ENCODE data around the gene WNT11.

WNT11 gene

DNA sequence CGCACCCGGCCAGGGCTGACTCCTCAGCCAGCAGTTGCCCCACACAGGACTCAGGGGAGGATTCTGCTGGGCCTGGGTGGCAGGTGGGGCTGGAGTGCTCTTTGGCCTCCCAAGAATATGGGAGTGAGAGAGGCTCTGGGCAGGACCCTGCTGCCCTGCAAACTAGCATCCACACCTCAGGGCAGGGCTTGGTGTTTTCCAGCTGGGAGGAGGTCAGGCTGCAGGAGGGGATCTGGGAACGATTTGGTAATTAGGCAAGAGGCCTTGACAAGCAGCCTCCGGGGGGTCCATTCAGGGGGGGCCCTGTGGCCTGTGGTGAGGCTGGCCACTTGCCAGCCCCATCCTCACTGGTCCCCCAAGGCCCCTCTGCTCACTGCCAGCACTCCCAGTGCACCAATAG, 35.8 kb downstream of the WNT11 start:
- no peak for DNase-seq

DNA sequence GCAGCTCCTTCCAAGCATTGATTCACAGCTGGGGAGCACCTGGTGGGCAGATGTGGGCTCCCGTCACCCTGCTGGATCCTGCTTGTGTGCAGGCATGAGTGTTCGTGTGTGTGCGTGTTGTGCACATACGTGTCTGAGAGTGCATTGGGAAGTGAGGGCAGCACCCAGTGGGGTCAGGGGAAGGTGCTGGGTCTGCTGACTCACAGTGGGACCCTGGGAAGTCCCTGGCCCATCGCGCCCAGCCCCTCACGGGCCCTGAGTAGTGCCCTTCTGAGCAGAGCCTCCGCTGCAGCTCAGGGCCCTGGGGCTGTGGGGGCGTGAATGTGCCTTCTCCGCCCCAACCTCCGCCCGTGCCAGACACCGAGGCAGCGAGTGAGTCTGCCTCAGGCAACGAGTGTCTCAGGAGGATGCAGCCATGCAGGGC, 36.8 kb downstream of the WNT11 start:
- no peak for DNase-seq

DNA sequence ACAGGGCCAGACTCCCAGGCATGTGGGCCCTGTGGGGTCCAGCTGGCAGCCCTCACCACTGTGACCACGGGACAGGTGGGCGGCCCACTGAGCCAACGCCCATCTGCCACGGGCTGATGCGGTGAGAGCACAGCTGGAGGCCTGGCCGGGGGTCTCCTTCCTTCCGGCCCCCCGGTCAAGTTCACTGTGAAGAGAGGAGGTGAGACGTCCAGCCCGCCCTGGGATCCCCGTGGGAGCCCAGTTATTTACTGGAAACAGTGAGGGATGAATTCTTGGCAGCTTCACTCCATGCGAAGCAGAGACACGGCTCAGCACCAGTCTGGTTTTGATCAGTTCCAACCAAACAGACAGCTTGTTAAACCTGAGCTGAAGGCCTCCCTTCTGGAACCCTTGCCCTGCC, 38.7 kb downstream of the WNT11 start:
- no peak for DNase-seq

DNA sequence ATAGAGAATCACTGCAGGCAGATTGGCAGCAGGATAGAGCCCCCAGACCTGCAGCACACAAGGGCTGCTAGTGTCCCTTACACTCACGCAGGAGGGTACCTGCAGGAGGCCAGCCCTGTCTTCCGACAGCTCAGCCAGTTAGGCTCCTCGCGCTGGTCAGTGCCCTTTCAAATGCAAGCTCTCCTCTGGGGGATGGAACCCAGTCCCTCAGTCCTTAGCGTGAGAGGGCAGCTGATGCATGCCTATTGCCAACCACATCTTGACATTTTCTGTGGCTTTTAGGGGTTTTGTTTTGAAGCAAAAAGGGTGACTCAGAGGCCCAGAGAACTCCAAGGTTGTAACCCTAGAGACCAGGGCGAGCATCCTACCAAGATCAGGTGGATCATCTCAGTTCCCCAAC, 40.0 kb downstream of the WNT11 start:
- no peak for DNase-seq

DNA sequence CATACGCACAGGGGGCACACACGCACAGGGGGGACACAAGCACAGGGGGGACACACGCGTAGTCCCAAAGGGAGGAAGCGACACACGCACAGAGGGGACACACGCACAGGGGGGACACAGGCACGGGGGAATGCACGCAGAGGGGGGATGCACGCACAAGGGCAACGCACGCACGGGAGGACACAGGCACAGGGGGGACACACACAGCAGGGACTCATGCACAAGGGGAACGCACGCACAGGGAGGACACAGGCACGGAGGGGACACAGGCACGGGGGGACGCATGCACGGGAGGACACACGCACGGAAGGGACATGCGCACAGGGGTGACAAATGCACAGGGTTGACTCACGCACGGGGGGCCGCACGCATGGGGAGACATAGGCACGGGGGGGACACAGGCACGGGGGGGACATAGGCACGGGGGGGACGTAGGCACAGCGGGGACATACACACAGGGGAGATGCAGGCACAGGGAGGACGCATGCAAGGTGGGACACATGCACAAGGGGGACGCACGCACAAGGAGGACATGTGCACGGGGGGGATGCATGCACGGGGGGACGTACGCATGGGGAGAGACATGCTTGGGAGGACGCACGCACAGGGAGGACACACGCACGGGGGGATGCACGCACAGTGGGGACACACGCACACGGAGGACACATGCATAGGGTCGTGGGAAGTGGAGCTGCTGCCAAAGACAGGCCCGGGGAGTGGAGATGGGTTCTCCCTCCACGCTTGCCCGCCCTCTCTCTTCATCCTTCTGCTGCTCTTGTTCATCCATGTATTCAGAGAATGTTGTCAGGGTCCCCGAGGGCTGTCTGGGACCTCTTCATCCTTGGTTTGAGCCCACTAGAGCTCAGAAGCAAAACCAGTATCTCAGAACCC, 41.2 kb downstream of the WNT11 start:
- no peak for DNase-seq

DNA sequence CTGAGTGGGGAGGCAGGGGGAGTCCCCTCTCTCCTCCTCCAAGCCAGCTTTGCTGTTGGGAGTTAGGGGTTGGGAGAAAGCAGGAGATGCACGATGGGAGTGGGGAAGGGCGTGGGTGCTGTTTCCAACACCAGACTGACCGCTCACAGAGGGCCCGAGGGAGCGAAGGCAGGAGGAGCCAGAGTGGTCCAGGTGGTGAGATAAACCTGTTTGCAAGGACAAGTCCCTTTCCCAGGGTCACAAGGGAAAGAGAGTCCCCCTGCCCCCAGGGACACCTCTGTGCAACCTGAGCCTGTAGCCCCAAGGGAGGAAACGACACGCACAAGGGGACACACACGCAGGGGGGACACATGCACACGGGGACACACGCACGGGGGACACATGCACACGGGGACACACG, 42.2 kb downstream of the WNT11 start:
- DNase-seq: no peak

DNA sequence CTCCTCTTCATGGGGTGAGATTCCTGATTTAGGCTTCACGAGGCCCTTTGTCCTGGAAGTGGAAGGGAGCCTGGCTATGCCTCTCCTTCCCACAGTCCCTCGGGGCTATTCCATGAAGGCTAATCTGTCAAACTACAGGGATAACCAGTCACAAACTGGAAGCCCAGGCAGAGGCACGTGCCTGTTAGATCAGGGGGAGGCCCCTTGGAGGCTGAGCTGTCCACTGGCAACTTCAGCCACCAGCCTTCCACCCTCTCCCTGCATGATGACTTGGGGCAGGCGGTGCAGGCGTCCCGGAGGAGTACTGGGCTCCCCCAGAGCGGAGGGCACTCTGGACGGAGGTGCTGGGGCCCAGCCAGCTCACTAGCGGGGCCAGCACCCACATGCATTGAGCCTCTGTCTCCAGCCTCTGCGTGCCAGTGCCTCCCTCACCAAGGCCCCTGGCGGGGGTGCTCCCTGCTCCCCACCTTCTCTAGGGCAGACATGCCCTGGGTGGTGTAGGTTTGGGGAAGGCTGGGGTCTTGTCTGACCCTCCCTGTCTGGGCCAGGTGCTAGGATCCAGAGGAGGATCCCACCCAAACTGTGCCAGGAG, 42.9 kb downstream of the WNT11 start:
- DNase-seq: no peak

DNA sequence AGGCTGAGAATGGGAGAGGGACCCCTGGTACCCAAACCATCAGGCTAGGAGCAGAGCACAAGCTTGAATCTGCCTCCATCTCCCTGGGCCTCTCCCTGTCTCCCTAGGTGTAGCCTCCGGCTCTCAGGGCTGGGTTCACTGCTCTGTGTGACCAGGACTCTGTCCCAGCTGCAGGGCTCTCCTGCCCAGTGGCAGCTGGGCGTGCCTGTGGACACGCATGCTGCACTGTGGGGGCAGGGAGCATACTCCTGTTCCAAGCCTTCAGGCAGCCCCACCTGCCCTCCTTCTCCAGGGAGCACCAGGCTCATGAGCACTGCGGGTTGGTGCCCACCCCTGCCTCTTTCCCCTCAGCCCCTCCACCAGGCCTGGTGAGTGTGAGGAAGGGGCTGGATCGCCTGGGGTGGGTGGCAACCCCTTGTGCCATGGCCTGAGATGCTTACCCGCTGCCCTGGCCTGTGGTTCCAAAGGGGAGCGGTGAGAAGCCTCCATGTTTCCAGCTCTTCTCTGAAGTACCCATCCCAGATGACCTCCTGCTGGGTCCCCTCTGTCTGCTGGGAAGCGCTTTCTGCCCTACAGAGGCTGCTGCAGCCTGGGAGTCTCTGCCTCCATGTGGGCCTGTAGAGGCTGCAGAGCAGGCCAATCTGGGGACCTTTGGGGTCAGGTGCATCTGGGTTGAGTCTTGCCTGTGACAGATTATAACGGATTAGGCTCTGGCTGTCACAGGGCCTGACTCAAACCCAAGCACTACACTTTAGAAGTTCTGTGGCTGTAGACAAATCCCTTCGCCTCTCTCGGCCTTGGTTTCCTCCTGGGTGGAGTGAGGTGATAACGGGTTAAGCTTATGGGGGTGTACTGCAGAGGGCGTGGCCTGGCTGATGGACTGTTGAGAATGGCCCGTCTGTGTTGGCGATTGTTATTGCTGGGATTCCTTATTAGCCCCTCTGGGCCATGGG, 43.7 kb downstream of the WNT11 start:
- DNase-seq: no peak

DNA sequence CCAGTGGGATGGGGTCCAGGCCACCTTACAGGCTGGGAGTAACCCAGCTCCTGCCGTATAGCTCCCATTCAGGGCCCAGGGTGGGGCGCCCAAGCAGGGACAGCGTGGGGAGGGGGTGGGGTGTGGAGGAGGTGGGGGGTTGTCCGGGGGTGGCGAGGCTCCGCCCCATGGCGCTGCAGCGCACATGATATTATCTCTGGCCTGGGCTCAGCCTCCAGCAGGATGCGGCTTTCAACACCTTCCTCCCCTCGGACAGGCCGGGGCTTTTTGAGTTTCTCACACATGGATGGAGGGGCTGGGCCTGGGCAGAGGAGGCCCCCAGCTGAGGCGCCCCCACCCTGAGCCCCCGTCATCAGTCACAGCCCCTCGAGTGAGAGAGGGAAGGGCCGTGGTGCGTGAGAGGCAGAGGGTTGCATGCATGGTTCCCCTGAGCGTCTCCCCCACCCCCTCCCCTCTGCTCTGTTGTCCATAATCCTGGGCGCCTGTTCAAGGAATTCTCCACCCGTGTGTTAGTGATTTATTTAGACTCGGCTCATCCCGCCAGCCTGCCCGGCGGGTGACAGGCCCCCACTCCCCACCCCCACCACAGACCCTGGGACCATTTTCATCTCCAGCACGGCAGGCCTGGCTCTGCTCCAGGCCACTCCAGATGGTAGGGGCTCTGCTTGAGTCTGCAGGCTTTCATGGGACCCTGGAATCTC, 44.9 kb downstream of the WNT11 start:
- DNase-seq: peak; percentile 54

DNA sequence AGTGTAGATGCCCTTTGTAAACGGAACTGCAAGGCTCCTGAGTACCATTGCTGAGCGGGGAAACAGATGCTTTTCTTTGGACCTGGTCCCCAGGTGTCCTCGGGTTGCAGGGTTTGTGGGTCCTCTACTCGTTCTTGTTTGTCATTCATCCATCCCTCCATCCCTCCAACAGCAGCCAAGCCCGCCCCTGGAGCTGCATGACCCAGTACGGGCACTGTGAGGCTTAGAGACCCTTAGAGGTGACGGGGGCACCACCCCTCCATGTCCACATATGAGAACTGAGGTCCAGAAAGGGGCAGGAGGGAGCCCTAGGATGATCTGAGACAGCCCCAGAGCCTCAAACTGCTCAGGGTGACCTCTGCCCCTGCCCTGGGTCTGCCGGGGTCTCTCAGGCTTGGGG, 45.4 kb downstream of the WNT11 start:
- DNase-seq: no peak

DNA sequence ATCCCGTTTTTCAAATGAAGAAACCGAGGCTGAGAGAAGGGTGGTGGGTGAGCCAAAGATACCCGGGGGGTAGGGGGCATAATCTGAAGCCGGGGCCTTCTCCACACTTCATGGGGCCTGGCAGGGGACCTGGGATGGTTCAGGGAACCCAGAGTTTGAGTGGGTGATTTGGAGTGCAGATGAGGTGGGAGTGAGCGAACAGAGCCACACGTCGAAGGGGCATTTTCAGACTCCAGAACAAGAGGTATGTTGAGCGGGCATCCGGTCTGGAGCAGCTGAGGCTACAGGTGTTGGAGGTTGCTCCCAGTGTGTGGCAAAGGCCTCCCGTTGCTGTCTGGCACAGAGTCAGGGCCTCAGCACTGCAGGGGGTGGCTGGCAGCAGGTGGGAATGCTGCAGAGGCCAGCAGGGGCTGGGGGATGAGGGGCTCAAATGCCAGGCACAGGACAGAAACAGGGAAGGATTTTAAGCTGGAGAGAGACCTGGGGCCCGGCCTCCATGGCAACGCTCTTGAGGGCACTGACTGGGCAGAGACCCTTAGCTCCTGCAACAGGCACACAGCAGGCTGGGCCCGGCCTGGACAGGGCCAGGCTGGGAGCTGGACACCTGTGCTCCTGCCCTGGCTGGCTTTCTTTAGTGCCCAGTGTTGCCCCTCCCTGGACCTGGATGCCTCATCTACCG, 46.2 kb downstream of the WNT11 start:
- DNase-seq: peak; percentile 91

DNA sequence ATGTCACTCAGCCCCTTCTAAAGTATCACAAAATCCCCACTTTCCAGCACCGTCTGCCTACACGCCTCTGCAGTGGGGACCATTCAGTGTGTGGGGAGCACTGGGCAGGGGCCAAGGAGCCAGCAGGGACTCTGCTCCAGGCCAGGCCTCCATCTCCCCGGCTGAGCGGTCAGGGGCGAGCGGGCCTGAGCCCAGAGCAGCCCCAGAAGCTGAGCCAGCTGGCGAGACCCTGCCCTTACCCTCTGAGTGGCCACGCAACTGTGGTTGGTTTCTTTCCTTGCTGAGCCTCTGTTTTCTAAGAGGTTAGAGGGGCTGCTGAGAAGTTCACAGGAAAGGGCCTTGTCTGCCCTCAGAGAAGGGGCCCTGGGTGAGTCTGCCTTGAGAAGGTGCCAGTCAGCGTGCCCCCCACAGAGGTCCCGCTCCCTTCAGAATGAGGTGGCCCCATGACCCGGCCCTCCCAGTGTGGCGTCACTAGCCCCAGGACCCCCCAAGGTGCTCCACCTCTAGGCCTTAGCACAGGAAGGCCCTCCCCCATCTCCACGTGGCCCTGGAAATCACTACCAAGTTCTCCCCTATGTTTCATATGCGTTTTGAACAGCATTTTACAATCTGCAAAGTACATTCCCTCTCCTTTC, 46.9 kb downstream of the WNT11 start:
- DNase-seq: no peak

DNA sequence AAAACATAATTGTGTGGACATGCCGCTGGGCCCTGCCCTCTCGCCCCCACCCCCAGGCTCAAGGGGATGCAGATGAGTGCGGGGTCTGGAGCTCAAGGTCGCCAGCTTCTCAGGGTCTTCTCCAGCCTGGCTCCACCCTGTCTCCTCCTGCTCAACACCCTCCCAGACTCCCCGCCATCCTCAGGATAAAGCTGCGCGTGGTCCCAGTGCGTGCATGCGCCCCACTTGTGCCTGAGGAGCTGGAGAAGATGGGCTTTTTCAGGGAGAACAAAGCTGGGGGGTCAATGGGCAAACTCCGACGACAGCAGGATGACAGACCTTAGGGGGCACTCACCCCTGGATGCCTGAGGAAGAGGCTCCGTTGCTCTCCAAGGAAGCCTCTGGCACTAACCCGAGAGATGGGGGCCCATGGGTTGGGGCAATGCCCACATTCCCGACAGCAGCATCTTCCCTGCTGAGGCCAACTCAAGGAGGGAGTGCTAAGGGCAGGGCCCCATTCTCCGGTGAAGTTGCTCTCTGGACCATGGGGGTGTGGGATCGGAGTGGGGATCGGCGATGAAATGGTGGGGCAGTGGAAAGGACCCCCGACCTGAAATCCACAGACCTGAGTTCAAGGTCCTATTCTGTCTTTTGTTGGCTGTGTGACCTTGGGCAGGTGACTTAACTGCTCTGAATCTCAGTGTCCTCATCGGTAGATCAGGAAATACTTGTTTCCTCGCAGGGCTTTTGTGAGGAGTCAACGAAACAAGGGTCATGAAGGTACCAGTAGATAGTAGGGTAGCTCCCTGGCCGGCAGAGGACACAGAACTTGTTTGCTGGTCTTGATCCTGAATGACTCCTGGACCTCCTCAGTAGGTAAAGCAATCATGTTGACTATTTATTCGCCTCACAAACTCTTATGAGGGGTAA, 47.7 kb downstream of the WNT11 start:
- no peak for DNase-seq

DNA sequence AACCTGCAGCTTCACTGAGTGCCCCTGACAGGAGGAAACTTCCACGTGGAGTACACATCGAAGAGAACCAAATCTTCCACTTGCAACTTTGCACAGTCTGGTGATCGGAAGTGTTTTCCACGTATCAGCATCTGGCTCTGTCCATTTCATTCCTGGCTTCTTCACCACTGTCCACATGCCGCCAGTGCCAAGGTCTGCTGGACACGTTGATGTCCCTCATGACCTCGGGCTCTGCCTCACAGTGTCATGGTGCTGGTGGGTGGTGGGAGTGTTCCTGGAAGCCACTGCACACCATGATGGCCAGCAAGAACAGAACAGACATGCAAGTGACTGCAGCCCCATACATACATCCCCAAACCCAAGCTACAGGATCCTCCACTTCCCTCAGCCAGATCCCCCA, 48.4 kb downstream of the WNT11 start:
- DNase-seq: no peak

DNA sequence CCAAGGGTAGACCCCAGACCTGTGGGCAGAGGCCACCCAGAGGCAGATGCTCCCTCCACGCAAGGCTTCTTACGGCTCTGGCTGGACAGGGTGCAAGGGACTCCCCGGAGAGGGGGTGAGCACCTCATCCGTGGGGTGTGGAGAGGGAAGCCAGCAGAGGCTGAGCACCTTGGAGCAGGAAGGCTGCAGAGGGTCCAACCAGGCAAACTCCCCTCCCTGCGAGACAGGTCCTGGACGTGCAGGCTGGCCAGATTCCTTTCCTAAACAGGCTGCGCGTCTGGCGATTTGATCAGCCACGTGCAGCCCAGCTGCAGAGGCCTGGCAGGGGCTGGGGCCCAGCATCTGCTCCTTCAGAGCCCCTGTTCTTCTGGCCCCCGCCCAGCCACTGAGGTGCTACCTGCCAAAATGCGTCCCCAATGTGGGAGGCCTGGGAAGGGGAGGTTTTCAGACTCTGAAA, 49.3 kb downstream of the WNT11 start:
- no peak for DNase-seq

DNA sequence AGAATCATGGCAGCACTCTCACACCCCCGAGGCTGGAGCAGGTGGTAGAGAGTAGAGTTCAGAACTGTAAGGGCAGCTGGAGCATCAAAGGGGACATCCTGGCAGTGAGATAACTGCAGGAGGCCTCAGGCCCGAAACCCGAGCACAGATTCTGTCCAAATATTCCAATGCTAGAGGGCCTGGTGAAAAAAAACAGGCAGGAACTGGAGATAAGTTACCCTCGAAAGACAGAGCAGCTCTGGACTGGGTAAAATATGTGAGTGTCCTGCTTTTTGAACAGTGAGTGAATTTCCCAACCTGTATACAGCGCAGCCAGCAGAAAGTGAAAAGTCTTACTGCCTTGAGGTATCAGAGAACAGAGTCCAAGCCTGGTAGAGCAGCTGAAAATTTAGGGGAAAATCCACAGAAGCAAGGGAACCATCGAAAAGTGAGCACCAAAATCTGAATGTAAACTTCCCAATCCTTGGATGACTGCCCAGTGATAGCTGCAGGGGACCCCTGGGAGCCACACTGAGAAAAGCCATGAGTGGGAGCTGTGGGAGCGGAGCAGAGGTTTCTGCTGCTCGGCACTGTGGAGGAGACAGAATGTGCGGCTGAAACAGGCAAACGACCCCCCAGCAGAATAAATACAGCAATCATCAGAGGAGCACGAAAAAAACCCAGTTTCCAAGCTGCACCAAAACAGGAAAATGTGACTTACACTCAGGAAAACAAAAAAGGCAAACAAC, 50.6 kb downstream of the WNT11 start:
- no peak for DNase-seq

DNA sequence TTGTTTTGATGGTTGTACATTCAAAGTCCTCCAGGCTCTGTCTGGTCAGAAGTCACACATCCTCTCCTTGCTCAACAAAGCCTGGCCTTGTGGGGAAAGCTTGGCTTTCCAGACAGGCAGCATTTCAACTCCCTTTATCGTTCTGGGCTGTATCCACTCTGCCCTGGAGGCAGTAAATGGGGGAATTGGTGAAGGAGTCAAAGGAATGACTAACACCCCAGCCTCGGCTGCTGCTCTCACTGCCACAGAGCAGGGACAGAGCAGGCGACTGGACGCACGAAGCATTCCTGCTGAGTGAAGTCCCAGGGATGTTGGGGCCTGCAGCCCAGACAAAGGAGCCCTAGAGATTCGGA, 52.8 kb downstream of the WNT11 start:
- DNase-seq: no peak

DNA sequence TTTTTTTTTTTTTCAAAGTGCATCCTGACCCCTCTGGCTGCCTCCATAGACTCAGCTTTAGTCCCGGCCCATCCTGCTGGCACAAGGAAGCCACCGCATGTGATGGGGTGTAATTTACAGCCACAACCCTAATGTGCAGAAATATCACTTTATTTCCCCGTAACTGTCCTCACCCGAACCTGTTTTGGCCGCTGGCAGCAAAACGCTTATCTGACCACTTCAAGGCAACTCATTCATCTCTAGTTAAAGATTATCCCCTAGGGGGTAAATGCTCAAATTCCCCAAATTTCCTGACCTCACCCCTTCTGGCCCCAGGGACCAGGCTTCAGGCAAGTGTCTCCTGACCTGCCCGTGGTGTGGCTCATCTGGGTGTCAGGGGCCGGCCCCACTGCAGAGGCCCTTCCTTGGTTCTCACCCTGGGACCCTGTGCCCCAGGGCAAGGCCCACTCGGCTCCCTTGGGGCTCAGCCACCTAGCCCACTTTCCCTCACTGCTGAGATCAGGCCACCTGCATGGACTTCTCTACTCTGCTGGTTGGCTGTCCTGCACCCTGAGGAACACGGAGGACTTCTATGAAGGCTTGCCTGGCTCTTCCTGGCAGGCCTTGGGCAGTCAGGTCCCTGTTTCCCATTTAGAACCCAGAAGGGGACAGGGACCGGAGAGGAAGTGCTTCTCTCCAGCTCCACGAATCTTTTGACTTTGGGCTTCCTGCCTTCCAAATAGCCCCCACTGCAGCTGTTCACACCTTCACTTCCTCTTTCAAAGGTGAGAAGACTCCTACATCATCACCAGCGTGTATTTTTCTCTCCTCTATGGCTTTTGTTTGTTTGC, 53.3 kb downstream of the WNT11 start:
- DNase-seq: no peak

DNA sequence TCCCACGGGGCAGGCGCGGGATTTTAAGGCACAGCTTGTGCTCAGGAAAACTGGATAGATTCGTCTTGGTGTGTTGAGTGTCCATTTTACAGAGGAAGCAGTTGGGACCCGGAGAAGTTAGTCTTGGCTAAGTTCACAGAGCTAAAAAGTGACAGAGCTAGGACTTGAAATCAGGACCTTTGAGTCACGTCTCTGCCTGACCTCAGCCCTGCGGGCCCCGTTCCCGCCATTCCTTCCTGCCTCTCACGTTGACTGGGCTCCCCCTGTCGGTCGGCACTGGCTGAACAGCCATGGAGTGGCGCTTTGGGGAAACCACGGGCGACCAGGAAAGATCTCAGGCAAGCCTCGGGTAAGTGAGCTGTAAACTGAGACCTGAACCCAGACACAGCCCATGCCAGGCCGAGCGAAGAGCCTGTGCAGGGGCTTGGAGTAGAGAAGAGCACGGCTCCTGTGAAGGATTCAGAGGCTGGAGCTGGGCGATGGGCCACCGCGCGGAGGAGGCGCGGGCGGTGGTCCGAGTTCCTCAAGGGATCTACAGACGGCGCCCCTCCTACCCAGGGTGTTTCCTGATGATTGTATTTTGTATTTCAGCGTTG, 54.1 kb downstream of the WNT11 start:
- DNase-seq: no peak

Measured in COR-L47 (cell line).